Trophoblast cell (in vitro differentiated cells and primary cell): ENCODE results near the gene PLCL1.
A peak's percentile ranks its signal among the peaks of the same experiment; 100 is the strongest.

Source experiments
- DNase-seq, 2 donors: peaks; one replicate each; pipeline ENCODE4 v3.0.0-alpha.2; 2016
- H2AFZ ChIP-seq: 2 replicates; pipeline ENCODE4 v1.6.1; 2013; ENCODE audit warnings: low read length, moderate library complexity, mild to moderate bottlenecking; ENCODE audit not compliant: insufficient read depth, poor library complexity
- H2AK5ac ChIP-seq: 2 replicates; pipeline ENCODE4 v1.6.1; 2013; ENCODE audit warnings: mild to moderate bottlenecking, low read length
- H2BK120ac ChIP-seq: 2 replicates; pipeline ENCODE4 v1.6.1; 2013; ENCODE audit warnings: low read length, mild to moderate bottlenecking, moderate library complexity; ENCODE audit not compliant: insufficient read depth, poor library complexity
- H2BK12ac ChIP-seq: 2 replicates; pipeline ENCODE4 v1.6.1; 2013; ENCODE audit warnings: mild to moderate bottlenecking, low read length, moderate library complexity
- H2BK5ac ChIP-seq: 2 replicates; pipeline ENCODE4 v1.6.1; 2013; ENCODE audit warnings: low read length, low read depth, moderate library complexity, mild to moderate bottlenecking; ENCODE audit not compliant: poor library complexity
- H3K14ac ChIP-seq: 2 replicates; pipeline ENCODE4 v1.6.1; 2013; ENCODE audit warnings: mild to moderate bottlenecking, low read length
- H3K18ac ChIP-seq: 2 replicates; pipeline ENCODE4 v1.6.1; 2013; ENCODE audit warnings: mild to moderate bottlenecking, low read length
- H3K23ac ChIP-seq: 2 replicates; pipeline ENCODE4 v1.6.1; 2013; ENCODE audit warnings: low read length
- H3K27ac ChIP-seq: 2 replicates; pipeline ENCODE4 v1.5.1; 2013; ENCODE audit warnings: low read depth, mild to moderate bottlenecking, inconsistent platforms, low read length, moderate library complexity
- H3K27me3 ChIP-seq: 2 replicates; pipeline ENCODE4 v1.6.1; 2013; ENCODE audit warnings: inconsistent platforms, mild to moderate bottlenecking, low read length, moderate library complexity; ENCODE audit not compliant: insufficient read depth
- H3K36me3 ChIP-seq, 2 experiments: 1 replicate in 1 of 2; 2 replicates in 1 of 2; pipeline ENCODE4 v1.6.1; 2013; ENCODE audit warnings: low read length in 2 of 2, mild to moderate bottlenecking in 2 of 2, moderate library complexity in 1 of 2; ENCODE audit not compliant: insufficient read depth in 2 of 2, control insufficient read depth in 1 of 2
- H3K4ac ChIP-seq: 2 replicates; pipeline ENCODE4 v1.6.1; 2013; ENCODE audit warnings: low read depth, mild to moderate bottlenecking, low read length, moderate library complexity
- H3K4me1 ChIP-seq, 2 experiments: 1 replicate in 1 of 2; 2 replicates in 1 of 2; pipeline ENCODE4 v1.6.1; 2013; ENCODE audit warnings: low read length in 2 of 2, mild to moderate bottlenecking in 2 of 2, moderate library complexity in 1 of 2; ENCODE audit not compliant: insufficient read depth in 2 of 2, control insufficient read depth in 1 of 2
- H3K4me2 ChIP-seq: 2 replicates; pipeline ENCODE4 v1.6.1; 2013; ENCODE audit warnings: inconsistent platforms, mild to moderate bottlenecking, low read length, moderate library complexity
- H3K4me3 ChIP-seq: 2 replicates; pipeline ENCODE4 v1.5.1; 2013; ENCODE audit warnings: mild to moderate bottlenecking, low read depth, low read length, inconsistent platforms
- H3K79me1 ChIP-seq: one replicate; pipeline ENCODE4 v1.6.1; 2013; ENCODE audit warnings: low read length
- H3K79me2 ChIP-seq: 2 replicates; pipeline ENCODE4 v1.6.1; 2013; ENCODE audit warnings: low read length, mild to moderate bottlenecking; ENCODE audit not compliant: control insufficient read depth, insufficient read depth, poor library complexity
- H3K9ac ChIP-seq: 2 replicates; pipeline ENCODE4 v1.6.1; 2013; ENCODE audit warnings: mild to moderate bottlenecking, low read length
- H3K9me3 ChIP-seq: 2 replicates; pipeline ENCODE4 v1.6.1; 2013; ENCODE audit warnings: low read depth, mild to moderate bottlenecking, control low read depth, inconsistent platforms, low read length; ENCODE audit not compliant: insufficient read depth
- H4K12ac ChIP-seq: 2 replicates; pipeline ENCODE4 v1.6.1; 2013; ENCODE audit warnings: low read depth, mild to moderate bottlenecking, low read length, moderate library complexity
- H4K8ac ChIP-seq: 2 replicates; pipeline ENCODE4 v1.6.1; 2013; ENCODE audit warnings: low read depth, mild to moderate bottlenecking, low read length, moderate library complexity
- H4K91ac ChIP-seq: one replicate; pipeline ENCODE4 v1.6.1; 2013; ENCODE audit warnings: low read depth, mild to moderate bottlenecking, low read length, moderate library complexity
- WGBS: extraction: QIAGEN DNeasy Blood & Tissue Kit; methylation state at CpG from one replicate; pipeline ENCODE4 v1.1.7; 2013; ENCODE audit warnings: missing lambda C conversion rate; ENCODE audit not compliant: insufficient read length, insufficient coverage; ENCODE audit errors: extremely low coverage; 5-methylcytosine and 5-hydroxymethylcytosine counted together

The PLCL1 gene

DNA sequence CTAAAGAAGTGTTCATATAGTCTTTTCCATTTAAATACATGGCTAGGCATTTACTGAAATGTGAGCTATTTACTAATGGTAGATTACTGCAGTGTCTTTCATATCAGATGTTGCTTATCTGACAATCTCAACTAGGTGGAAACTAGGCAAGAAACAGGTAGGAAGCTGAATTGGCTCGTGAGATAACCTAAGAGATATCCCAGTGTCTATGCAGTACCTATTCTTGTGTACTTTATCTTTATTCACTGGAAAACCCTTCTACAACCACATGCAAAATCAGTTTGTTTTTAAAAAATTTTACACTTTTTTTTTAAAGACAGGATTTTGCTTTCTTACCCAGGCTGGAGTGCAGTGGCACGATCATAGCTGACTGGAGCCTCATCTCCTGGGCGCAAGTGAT, 63.8 kb downstream of the PLCL1 start:
- H3K18ac ChIP-seq, result no peak overlapping the region
- DNase-seq, result peak; percentile 6 to 70
- H4K12ac ChIP-seq, result no peak overlapping the region
- H3K4me1 ChIP-seq, result peaks cover 1 to 3% of the 10 kb centered on the region in 2 experiments
- no peak overlapping the region for H3K27ac ChIP-seq
- H3K27me3 ChIP-seq, result no peaks in the 10 kb centered on the region
- no peak overlapping the region for H3K14ac ChIP-seq
- H2BK12ac ChIP-seq, result no peak overlapping the region
- H2AK5ac ChIP-seq, result no peak overlapping the region
- no peak overlapping the region for H3K4me2 ChIP-seq
- no peak overlapping the region for H3K4ac ChIP-seq
- WGBS, result no CpG with 5 or more reads among the region's 3 CpGs
- no peak overlapping the region for H3K4me3 ChIP-seq
- H3K9me3 ChIP-seq, result no peaks in the 10 kb centered on the region
- H2AFZ ChIP-seq, result no peak overlapping the region
- no peak overlapping the region for H3K23ac ChIP-seq
- no peaks in the 10 kb centered on the region for H3K79me2 ChIP-seq
- no peaks in the 10 kb centered on the region for H3K79me1 ChIP-seq
- H3K9ac ChIP-seq, result no peak overlapping the region
- H2BK120ac ChIP-seq, result no peak overlapping the region
- no peaks in the 10 kb centered on the region for H3K36me3 ChIP-seq
- no peak overlapping the region for H4K91ac ChIP-seq
- no peak overlapping the region for H2BK5ac ChIP-seq
- H4K8ac ChIP-seq, result no peak overlapping the region

DNA sequence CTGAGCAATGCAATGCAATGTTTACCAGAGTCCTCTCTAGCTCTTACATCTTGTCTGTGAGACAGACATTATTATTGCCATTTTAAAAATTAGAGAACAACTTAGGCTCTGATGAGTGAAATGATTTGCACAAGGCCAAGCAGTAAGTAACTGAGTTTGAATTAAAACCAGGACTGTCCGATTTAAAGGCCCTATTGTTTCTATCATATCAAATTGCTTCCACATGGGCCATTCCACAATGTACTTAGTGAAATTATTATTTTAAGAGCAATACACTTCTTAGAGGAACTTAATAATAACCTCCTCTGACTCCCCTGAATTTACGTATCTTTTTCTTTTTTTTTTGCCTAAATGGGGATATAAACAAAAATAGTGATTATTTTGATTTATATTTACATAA, 64.6 kb downstream of the PLCL1 start:
- Histone ChIP-seq H3K36me3 (no peaks in the 10 kb centered on the region), H3K79me1 (no peaks in the 10 kb centered on the region), H3K18ac (no peak overlapping the region), H3K79me2 (no peaks in the 10 kb centered on the region), H2BK5ac (no peak overlapping the region), H3K4ac (no peak overlapping the region), H2BK120ac (no peak overlapping the region), H4K8ac (no peak overlapping the region), H3K4me2 (no peak overlapping the region), H2AFZ (no peak overlapping the region), H3K4me1 (peaks cover 4 to 6% of the 10 kb centered on the region in 2 experiments), H3K27ac (no peak overlapping the region), H4K12ac (no peak overlapping the region), H3K23ac (no peak overlapping the region), H2AK5ac (no peak overlapping the region), H3K27me3 (no peaks in the 10 kb centered on the region), H3K9me3 (no peaks in the 10 kb centered on the region), H4K91ac (no peak overlapping the region), H3K4me3 (no peak overlapping the region), H3K14ac (no peak overlapping the region), H3K9ac (no peak overlapping the region), H2BK12ac (no peak overlapping the region)
- DNase-seq, result no peak
- no CpG with 5 or more reads among the region's 2 CpGs for WGBS

DNA sequence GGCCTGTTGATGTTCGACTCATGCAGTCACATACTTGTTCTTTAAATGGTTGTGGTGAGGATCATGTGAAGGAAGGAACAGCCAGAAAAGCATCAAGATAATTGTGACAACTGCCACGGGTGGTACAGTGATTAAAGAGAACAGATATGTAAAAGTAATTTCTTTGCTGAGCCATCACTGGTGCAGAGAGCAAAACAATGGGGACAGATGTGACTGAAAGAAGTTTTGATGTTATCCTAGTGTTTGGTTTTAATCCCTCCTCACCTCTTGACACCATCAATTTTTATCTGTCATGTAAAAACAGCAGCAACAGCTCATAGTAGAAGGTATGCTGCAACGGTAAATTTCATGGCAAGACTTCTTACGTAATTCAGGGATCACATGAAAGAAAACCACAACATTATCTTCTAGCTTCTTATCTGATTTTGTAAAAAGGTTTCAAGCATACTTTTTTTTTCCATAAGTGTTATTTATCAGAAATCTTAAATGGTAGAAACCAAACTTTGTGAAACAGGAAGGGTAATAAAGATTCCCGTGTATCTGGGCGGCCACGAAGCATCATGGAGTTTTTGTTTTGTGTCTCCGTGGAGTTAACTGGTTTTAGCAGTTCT, 65.2 kb downstream of the PLCL1 start:
- Histone ChIP-seq H3K4me3 (no peak overlapping the region), H4K91ac (no peak overlapping the region), H3K27ac (no peak overlapping the region), H3K23ac (no peak overlapping the region), H3K18ac (no peak overlapping the region), H2AFZ (no peak overlapping the region), H3K9ac (no peak overlapping the region), H3K9me3 (no peaks in the 10 kb centered on the region), H3K4me1 (peaks cover 4 to 6% of the 10 kb centered on the region in 2 experiments), H4K12ac (no peak overlapping the region), H3K27me3 (no peaks in the 10 kb centered on the region), H3K14ac (no peak overlapping the region), H2BK12ac (no peak overlapping the region), H3K36me3 (no peaks in the 10 kb centered on the region), H3K79me1 (no peaks in the 10 kb centered on the region), H2AK5ac (no peak overlapping the region), H3K79me2 (no peaks in the 10 kb centered on the region), H4K8ac (no peak overlapping the region), H3K4me2 (no peak overlapping the region), H2BK5ac (no peak overlapping the region), H2BK120ac (no peak overlapping the region), H3K4ac (no peak overlapping the region)
- no CpG with 5 or more reads among the region's 8 CpGs for WGBS
- DNase-seq, result peak; percentile 14 to 82

DNA sequence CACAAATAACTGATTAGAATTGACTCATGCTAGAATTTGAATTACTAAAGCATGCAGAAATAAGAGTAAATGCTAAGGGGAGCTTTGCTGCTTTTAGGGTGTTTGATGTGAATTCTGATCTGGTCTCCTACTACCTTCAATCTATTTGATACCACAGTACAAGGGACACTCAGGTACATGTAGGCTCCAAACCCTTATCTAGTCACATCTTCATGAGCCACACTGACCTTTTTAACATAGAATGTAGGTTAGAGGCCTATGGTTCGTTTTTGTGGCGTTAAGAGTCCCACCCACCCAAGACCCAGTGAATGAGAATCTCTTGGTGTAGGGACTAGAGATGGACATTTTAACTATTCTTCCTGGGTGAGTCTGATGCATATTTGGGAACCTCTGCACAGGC, 65.7 kb downstream of the PLCL1 start:
- Histone ChIP-seq H3K4me3 (no peak overlapping the region), H3K79me1 (no peaks in the 10 kb centered on the region), H4K12ac (no peak overlapping the region), H3K36me3 (no peaks in the 10 kb centered on the region), H3K9ac (no peak overlapping the region), H2AFZ (no peak overlapping the region), H2BK5ac (no peak overlapping the region), H3K4me2 (no peak overlapping the region), H4K91ac (no peak overlapping the region), H2BK12ac (no peak overlapping the region), H3K27me3 (no peaks in the 10 kb centered on the region), H3K9me3 (no peaks in the 10 kb centered on the region), H3K23ac (no peak overlapping the region), H2AK5ac (no peak overlapping the region), H3K79me2 (no peaks in the 10 kb centered on the region), H3K18ac (no peak overlapping the region), H3K4ac (no peak overlapping the region), H4K8ac (no peak overlapping the region), H3K4me1 (peaks cover 4 to 6% of the 10 kb centered on the region in 2 experiments), H2BK120ac (no peak overlapping the region), H3K27ac (no peak overlapping the region), H3K14ac (no peak overlapping the region)
- WGBS, result no CpG with 5 or more reads among the region's 2 CpGs
- no peak for DNase-seq
